Measurements from ENCODE around the gene SCP2.
A peak's percentile ranks its signal among the peaks of the same experiment; 100 is the strongest.

Gene SCP2

GRCh38 chr1:53067886-53068285 lies 140.8 kb downstream of the SCP2 start:
- no peak for DNase-seq (ENCODE audit: low spot score)

GRCh38 chr1:53068314-53069099 lies 141.4 kb downstream of the SCP2 start:
- no peak for DNase-seq (ENCODE audit: low spot score)

DNA sequence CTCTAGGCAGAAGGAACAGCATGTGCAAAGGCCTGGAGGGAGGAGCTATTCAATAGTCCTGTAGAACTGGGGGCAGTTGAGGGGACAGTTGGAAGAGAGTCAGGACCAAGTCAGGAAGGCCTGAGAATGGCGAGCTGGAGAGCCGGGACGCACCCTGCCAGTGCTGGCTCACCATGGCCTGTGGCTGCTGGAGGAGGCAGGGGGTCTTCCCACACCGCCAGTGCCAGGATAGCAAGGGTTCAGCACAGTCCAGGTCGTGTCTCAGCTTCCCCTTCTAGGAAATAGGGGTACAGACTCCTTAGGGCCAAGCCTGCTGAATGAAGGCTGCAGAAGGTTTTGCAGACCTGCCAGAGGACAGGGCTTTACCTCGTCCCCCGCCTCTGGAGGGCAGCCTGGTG lies 142.2 kb downstream of the SCP2 start:
- DNase-seq (ENCODE audit: low spot score): no peak

DNA sequence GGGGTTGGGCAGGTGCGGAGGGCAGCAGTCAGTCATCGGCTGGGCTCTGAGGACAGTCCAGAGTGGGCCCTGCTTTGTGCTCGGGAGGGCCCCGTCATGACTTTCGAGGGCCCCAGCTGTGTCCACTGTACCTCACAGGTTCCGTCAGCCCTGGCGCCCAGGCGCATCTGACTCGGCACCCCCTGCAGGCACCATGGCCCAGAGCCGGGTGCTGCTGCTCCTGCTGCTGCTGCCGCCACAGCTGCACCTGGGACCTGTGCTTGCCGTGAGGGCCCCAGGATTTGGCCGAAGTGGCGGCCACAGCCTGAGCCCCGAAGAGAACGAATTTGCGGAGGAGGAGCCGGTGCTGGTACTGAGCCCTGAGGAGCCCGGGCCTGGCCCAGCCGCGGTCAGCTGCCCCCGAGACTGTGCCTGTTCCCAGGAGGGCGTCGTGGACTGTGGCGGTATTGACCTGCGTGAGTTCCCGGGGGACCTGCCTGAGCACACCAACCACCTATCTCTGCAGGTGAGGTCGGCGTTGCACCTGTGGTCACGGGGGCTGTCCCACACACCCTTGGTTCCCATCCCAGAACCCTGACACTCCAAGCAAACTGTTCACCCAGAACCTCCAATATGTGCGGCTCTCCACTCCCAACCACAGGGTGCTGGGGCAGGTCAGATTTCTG lies 142.7 kb downstream of the SCP2 start:
- DNase-seq (ENCODE audit: low spot score): no peak

- DNase-seq (ENCODE audit: low spot score): no peak
Observed at GRCh38 chr1:53070621-53071020, 143.5 kb downstream of the SCP2 start.

- DNase-seq (ENCODE audit: low spot score): no peak
Observed at GRCh38 chr1:53071167-53071865, 144.2 kb downstream of the SCP2 start.

- no peak for DNase-seq (ENCODE audit: low spot score)
Observed at GRCh38 chr1:53071915-53072314, 144.8 kb downstream of the SCP2 start.

- DNase-seq (ENCODE audit: low spot score): no peak
Observed at GRCh38 chr1:53073287-53073686, 146.2 kb downstream of the SCP2 start.

DNA sequence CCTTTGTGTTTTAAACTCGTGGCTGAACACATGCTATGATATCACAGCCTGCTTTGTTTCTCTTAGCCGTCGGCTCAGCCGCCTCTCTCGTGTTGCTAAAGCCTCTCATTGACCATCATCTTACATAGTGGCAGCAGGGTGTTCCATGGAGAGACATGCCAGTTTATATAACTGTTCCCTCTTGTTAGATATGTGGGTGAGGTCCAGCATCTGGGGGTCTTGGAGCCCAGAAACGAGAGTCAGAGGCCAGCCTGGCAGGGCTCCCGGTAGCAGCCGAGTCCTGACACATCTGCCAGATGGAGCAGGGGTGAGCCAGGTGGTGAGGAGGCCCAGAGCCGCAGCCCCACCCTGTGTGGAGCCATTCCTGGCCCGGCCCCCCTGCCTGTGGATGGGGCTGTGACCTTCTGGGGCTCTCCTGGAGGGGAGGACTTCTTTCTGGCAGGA lies 146.8 kb downstream of the SCP2 start:
- peak; percentile 68 for DNase-seq (ENCODE audit: low spot score)

GRCh38 chr1:53074313-53075154 lies 147.5 kb downstream of the SCP2 start:
- DNase-seq (ENCODE audit: low spot score): no peak

- no peak for DNase-seq (ENCODE audit: low spot score)
Observed at GRCh38 chr1:53075206-53075605, 148.1 kb downstream of the SCP2 start.

GRCh38 chr1:53075761-53076163 lies 148.7 kb downstream of the SCP2 start:
- DNase-seq (ENCODE audit: low spot score): no peak

GRCh38 chr1:53076165-53076564 lies 149.1 kb downstream of the SCP2 start:
- DNase-seq (ENCODE audit: low spot score): no peak

- DNase-seq (ENCODE audit: low spot score): no peak
Observed at GRCh38 chr1:53076721-53077598, 149.9 kb downstream of the SCP2 start.

DNA sequence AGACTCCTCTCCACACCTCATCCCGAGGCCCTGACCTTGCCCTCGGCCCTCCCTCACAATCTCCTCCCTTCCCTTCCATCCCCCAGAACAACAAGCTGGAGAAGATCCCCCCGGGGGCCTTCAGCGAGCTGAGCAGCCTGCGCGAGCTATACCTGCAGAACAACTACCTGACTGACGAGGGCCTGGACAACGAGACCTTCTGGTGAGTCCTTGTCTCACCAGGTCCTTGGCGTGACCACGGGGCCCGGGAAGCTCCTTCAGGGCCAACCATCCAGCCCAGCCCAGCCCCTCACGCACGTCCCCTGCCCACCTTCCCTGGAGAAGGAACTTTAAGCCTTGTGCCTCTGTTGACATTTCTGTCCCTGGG lies 150.5 kb downstream of the SCP2 start:
- no peak for DNase-seq (ENCODE audit: low spot score)

DNA sequence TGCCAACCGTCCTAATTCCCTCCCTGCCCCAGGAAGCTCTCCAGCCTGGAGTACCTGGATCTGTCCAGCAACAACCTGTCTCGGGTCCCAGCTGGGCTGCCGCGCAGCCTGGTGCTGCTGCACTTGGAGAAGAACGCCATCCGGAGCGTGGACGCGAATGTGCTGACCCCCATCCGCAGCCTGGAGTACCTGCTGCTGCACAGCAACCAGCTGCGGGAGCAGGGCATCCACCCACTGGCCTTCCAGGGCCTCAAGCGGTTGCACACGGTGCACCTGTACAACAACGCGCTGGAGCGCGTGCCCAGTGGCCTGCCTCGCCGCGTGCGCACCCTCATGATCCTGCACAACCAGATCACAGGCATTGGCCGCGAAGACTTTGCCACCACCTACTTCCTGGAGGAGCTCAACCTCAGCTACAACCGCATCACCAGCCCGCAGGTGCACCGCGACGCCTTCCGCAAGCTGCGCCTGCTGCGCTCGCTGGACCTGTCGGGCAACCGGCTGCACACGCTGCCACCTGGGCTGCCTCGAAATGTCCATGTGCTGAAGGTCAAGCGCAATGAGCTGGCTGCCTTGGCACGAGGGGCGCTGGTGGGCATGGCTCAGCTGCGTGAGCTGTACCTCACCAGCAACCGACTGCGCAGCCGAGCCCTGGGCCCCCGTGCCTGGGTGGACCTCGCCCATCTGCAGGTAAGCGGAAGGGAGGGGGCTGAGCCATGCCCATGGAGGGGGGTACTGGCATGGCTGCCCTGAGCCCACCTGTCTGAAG lies 151.4 kb downstream of the SCP2 start:
- no peak for DNase-seq (ENCODE audit: low spot score)

DNA sequence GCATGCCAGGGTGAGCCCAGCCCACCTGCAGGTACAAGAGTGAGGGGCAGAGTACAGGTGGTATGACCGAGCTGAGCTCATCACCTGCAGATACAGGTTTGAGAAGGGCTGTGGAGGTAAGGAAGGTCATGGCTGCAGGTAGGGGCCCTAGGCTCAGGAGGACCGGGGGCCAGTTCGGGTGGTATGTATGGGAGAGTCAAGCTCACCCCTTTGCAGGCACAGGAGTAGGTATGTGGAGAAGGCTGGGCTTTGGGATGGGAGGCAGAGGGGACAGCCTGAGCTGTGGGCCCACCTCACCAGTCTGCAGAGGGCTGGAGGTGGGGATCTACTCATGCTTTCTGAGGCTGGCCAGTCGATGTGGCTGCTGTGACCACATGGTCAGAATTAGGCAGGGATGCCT lies 152.2 kb downstream of the SCP2 start:
- DNase-seq (ENCODE audit: low spot score): no peak

- no peak for DNase-seq (ENCODE audit: low spot score)
Observed at GRCh38 chr1:53080041-53080440, 153.0 kb downstream of the SCP2 start.

DNA sequence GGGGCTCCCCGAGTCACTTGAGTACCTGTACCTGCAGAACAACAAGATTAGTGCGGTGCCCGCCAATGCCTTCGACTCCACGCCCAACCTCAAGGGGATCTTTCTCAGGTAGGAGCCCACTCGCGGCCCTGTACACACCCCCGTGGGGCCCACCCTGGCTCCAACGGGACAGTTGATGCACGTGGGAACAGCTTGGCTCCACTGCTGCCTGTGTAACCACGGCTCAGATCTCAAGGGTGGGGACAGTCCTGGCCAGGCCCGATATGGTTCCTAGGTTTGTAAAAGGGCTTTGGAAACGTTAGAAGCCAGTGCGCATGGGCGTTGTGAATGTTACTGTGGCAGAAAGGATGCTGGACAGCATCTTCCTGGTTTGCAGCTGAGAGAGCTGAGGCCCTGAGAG lies 153.7 kb downstream of the SCP2 start:
- DNase-seq (ENCODE audit: low spot score): no peak

DNA sequence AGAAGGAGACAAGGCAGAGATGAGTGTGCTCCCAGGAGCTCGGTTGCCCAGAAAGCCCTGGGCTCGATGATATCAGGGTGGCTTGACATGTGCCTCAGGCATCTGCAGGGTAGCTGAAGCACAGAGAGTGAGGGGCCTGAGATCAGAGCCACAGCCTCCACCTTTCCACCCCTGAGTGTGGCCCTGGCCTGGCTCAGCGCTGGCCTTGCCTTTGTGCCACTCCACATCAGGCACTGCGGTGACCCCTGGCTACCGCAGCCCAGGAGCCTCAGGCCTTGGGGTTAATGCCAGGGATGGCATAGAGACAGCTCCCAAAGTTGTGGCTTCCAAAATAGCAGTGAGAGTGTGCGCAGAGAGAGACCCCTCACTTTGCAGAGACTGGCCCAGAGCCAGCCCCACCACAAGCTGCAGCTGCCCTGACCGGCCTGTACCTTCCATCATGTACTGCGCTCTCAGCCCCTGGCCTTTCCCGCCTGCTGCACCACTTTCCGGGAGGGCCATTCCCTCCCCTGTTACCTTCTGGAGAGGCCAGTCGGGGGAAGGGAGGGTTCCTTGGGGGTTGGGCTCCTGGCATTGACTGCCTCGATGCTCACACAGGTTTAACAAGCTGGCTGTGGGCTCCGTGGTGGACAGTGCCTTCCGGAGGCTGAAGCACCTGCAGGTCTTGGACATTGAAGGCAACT lies 154.4 kb downstream of the SCP2 start:
- DNase-seq (ENCODE audit: low spot score): no peak

Measured in pons (tissue), 1 donor.